Measurements from ENCODE around the gene EVA1C. TPM values are rescaled to one million over a fixed set of nuclear protein-coding genes. Genes with fewer than 3 reads are reported as not detected.
"Not testable (repeated sequence)": the region's sequence is repeated elsewhere in the genome, so short reads cannot be mapped to it uniquely, and the experiment has no call there.

EVA1C gene
- total and polyA plus RNA-seq, 4 donors = 40.9 to 105 (median 60.6) TPM

- no peak overlapping the region for H3K4me3 ChIP-seq (ENCODE audit: low read length in 2 of 2)
- no peaks in the 10 kb centered on the region for H3K4me1 ChIP-seq (ENCODE audit: control insufficient read depth in 1 of 2, insufficient read depth in 2 of 2, low read length in 2 of 2)
- H3K9me3 ChIP-seq (ENCODE audit: control insufficient read depth, low read length) = no peaks in the 10 kb centered on the region
- 87% methylated on average over 8 of the region's 8 CpGs for WGBS, 2 donors
- DNase-seq (no peak), ATAC-seq (ENCODE audit: low FRiP score) (no peak)
- H3K27me3 ChIP-seq (ENCODE audit: control insufficient read depth in 1 of 2, insufficient read depth in 2 of 2, low read length in 1 of 2) = no peaks in the 10 kb centered on the region
- no peak overlapping the region for H3K27ac ChIP-seq (ENCODE audit: low read depth in 1 of 2, low read length in 2 of 2)
- peaks cover 1 to 3% of the 10 kb centered on the region in 2 donors for H3K36me3 ChIP-seq (ENCODE audit: control insufficient read depth in 1 of 2, insufficient read depth in 2 of 2, low read length in 1 of 2)
- intact Hi-C loops (cut with DNase I) = no loop called here
Measured at GRCh38 chr21:32442566-32443318, 30.2 kb downstream of the EVA1C start.

- intact Hi-C loops (cut with DNase I) = no loop called here
- Histone ChIP-seq H3K9me3 (ENCODE audit: control insufficient read depth, low read length) (no peaks in the 10 kb centered on the region), H3K4me3 (ENCODE audit: low read length in 2 of 2) (no peak overlapping the region), H3K27me3 (ENCODE audit: control insufficient read depth in 1 of 2, insufficient read depth in 2 of 2, low read length in 1 of 2) (no peaks in the 10 kb centered on the region), H3K4me1 (ENCODE audit: control insufficient read depth in 1 of 2, insufficient read depth in 2 of 2, low read length in 2 of 2) (no peaks in the 10 kb centered on the region), H3K27ac (ENCODE audit: low read depth in 1 of 2, low read length in 2 of 2) (no peak overlapping the region), H3K36me3 (ENCODE audit: control insufficient read depth in 1 of 2, insufficient read depth in 2 of 2, low read length in 1 of 2) (peaks cover 1 to 3% of the 10 kb centered on the region in 2 donors)
- no peak for DNase-seq
- no peak for ATAC-seq (ENCODE audit: low FRiP score)
- WGBS, 2 donors = 86 to 94% methylated on average over 6 of the region's 6 CpGs
Measured at GRCh38 chr21:32445101-32445500, 32.6 kb downstream of the EVA1C start.

- H3K4me1 ChIP-seq (ENCODE audit: control insufficient read depth in 1 of 2, insufficient read depth in 2 of 2, low read length in 2 of 2); H3K27ac ChIP-seq (ENCODE audit: low read depth in 1 of 2, low read length in 2 of 2); H3K27me3 ChIP-seq (ENCODE audit: control insufficient read depth in 1 of 2, insufficient read depth in 2 of 2, low read length in 1 of 2); H3K4me3 ChIP-seq (ENCODE audit: low read length in 2 of 2); DNase-seq; H3K9me3 ChIP-seq (ENCODE audit: control insufficient read depth, low read length); intact Hi-C loops (cut with DNase I); H3K36me3 ChIP-seq (ENCODE audit: control insufficient read depth in 1 of 2, insufficient read depth in 2 of 2, low read length in 1 of 2); ATAC-seq (ENCODE audit: low FRiP score): not testable (repeated sequence)
- WGBS, 2 donors = 83 to 89% methylated on average over 3 of the region's 3 CpGs
Measured at GRCh38 chr21:32446440-32446839, 33.9 kb downstream of the EVA1C start.

- Histone ChIP-seq H3K4me3 (ENCODE audit: low read length in 2 of 2) (no peak overlapping the region), H3K27me3 (ENCODE audit: control insufficient read depth in 1 of 2, insufficient read depth in 2 of 2, low read length in 1 of 2) (no peaks in the 10 kb centered on the region), H3K4me1 (ENCODE audit: control insufficient read depth in 1 of 2, insufficient read depth in 2 of 2, low read length in 2 of 2) (no peaks in the 10 kb centered on the region), H3K27ac (ENCODE audit: low read depth in 1 of 2, low read length in 2 of 2) (no peak overlapping the region), H3K36me3 (ENCODE audit: control insufficient read depth in 1 of 2, insufficient read depth in 2 of 2, low read length in 1 of 2) (peaks cover 0 to 3% of the 10 kb centered on the region in 2 donors), H3K9me3 (ENCODE audit: control insufficient read depth, low read length) (no peaks in the 10 kb centered on the region)
- WGBS, 2 donors = 96 to 97% methylated on average over 5 of the region's 5 CpGs
- intact Hi-C loops (cut with DNase I) = no loop called here
- DNase-seq (no peak), ATAC-seq (ENCODE audit: low FRiP score) (no peak)
Measured at GRCh38 chr21:32447224-32447623, 34.7 kb downstream of the EVA1C start.

GRCh38 chr21:32448803-32449594 is 36.5 kb downstream of the EVA1C start:
- Histone ChIP-seq H3K27ac (ENCODE audit: low read depth in 1 of 2, low read length in 2 of 2) (no peak overlapping the region), H3K4me3 (ENCODE audit: low read length in 2 of 2) (no peak overlapping the region), H3K9me3 (ENCODE audit: control insufficient read depth, low read length) (no peaks in the 10 kb centered on the region), H3K36me3 (ENCODE audit: control insufficient read depth in 1 of 2, insufficient read depth in 2 of 2, low read length in 1 of 2) (no peaks in the 10 kb centered on the region), H3K27me3 (ENCODE audit: control insufficient read depth in 1 of 2, insufficient read depth in 2 of 2, low read length in 1 of 2) (no peaks in the 10 kb centered on the region), H3K4me1 (ENCODE audit: control insufficient read depth in 1 of 2, insufficient read depth in 2 of 2, low read length in 2 of 2) (no peaks in the 10 kb centered on the region)
- no peak for ATAC-seq (ENCODE audit: low FRiP score)
- WGBS, 2 donors = 79 to 96% methylated on average over 6 of the region's 6 CpGs
- intact Hi-C loops (cut with DNase I) = no loop called here
- DNase-seq = no peak

GRCh38 chr21:32450881-32451701 is 38.6 kb downstream of the EVA1C start:
- ATAC-seq (ENCODE audit: low FRiP score); intact Hi-C loops (cut with DNase I); H3K36me3 ChIP-seq (ENCODE audit: control insufficient read depth in 1 of 2, insufficient read depth in 2 of 2, low read length in 1 of 2); H3K4me1 ChIP-seq (ENCODE audit: control insufficient read depth in 1 of 2, insufficient read depth in 2 of 2, low read length in 2 of 2); H3K4me3 ChIP-seq (ENCODE audit: low read length in 2 of 2); H3K27me3 ChIP-seq (ENCODE audit: control insufficient read depth in 1 of 2, insufficient read depth in 2 of 2, low read length in 1 of 2); H3K9me3 ChIP-seq (ENCODE audit: control insufficient read depth, low read length): not testable (repeated sequence)
- DNase-seq = peak; percentile 82 to 89
- H3K27ac ChIP-seq (ENCODE audit: low read depth in 1 of 2, low read length in 2 of 2) = peak overlapping the region; percentile 88 to 97
- 8 to 10% methylated on average over 13 to 14 of the region's 14 CpGs for WGBS, 2 donors

GRCh38 chr21:32452191-32452590 is 39.7 kb downstream of the EVA1C start:
- H3K9me3 ChIP-seq (ENCODE audit: control insufficient read depth, low read length); DNase-seq; H3K4me1 ChIP-seq (ENCODE audit: control insufficient read depth in 1 of 2, insufficient read depth in 2 of 2, low read length in 2 of 2); intact Hi-C loops (cut with DNase I); H3K4me3 ChIP-seq (ENCODE audit: low read length in 2 of 2); H3K36me3 ChIP-seq (ENCODE audit: control insufficient read depth in 1 of 2, insufficient read depth in 2 of 2, low read length in 1 of 2); ATAC-seq (ENCODE audit: low FRiP score); H3K27me3 ChIP-seq (ENCODE audit: control insufficient read depth in 1 of 2, insufficient read depth in 2 of 2, low read length in 1 of 2); H3K27ac ChIP-seq (ENCODE audit: low read depth in 1 of 2, low read length in 2 of 2): not testable (repeated sequence)
- WGBS, 2 donors = 94 to 97% methylated on average over 8 of the region's 8 CpGs

GRCh38 chr21:32452641-32453040 is 40.1 kb downstream of the EVA1C start:
- Histone ChIP-seq H3K36me3 (ENCODE audit: control insufficient read depth in 1 of 2, insufficient read depth in 2 of 2, low read length in 1 of 2) (no peaks in the 10 kb centered on the region), H3K9me3 (ENCODE audit: control insufficient read depth, low read length) (no peaks in the 10 kb centered on the region), H3K27ac (ENCODE audit: low read depth in 1 of 2, low read length in 2 of 2) (no peak overlapping the region), H3K27me3 (ENCODE audit: control insufficient read depth in 1 of 2, insufficient read depth in 2 of 2, low read length in 1 of 2) (no peaks in the 10 kb centered on the region), H3K4me3 (ENCODE audit: low read length in 2 of 2) (no peak overlapping the region), H3K4me1 (ENCODE audit: control insufficient read depth in 1 of 2, insufficient read depth in 2 of 2, low read length in 2 of 2) (peaks cover 8 to 9% of the 10 kb centered on the region in 2 donors)
- DNase-seq = no peak
- intact Hi-C loops (cut with DNase I) = no loop called here
- no peak for ATAC-seq (ENCODE audit: low FRiP score)
- WGBS, 2 donors = 98 to 100% methylated on average over 11 of the region's 11 CpGs

All from aorta (tissue), 5 donors.